ENCODE measurements around the gene SLC4A8.

- TF ChIP-seq, protein P1, sequence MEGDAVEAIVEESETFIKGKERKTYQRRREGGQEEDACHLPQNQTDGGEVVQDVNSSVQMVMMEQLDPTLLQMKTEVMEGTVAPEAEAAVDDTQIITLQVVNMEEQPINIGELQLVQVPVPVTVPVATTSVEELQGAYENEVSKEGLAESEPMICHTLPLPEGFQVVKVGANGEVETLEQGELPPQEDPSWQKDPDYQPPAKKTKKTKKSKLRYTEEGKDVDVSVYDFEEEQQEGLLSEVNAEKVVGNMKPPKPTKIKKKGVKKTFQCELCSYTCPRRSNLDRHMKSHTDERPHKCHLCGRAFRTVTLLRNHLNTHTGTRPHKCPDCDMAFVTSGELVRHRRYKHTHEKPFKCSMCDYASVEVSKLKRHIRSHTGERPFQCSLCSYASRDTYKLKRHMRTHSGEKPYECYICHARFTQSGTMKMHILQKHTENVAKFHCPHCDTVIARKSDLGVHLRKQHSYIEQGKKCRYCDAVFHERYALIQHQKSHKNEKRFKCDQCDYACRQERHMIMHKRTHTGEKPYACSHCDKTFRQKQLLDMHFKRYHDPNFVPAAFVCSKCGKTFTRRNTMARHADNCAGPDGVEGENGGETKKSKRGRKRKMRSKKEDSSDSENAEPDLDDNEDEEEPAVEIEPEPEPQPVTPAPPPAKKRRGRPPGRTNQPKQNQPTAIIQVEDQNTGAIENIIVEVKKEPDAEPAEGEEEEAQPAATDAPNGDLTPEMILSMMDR (IDR thresholded peaks at IDR 0.05; ENCODE audit: low read depth, low read length), result peak; percentile 78
- TF ChIP-seq MAX (IDR thresholded peaks at IDR 0.05; ENCODE audit: low read depth, low read length) (no peak), MYC (IDR thresholded peaks at IDR 0.05; ENCODE audit: low read depth, low read length) (no peak)
Measured at GRCh38 chr12:51424662-51425539, at the start of gene SLC4A8.

All from NB4 (cell line).